Measurements from ENCODE around the gene RBP3.

Gene RBP3

GRCh38 chr10:47396311-47396717, 48.2 kb downstream of the RBP3 start:
- ATAC-seq: no peak
- no peak for TF ChIP-seq GLIS3 (CRISPR knock-in tag; IDR thresholded peaks at IDR 0.05)
- no peak for TF ChIP-seq BACH2 (CRISPR knock-in tag; IDR thresholded peaks at IDR 0.05; ENCODE audit: borderline replicate concordance)
- TF ChIP-seq ESRRG (CRISPR knock-in tag; IDR thresholded peaks at IDR 0.05): no peak
- TF ChIP-seq RARB (CRISPR knock-in tag; IDR thresholded peaks at IDR 0.05): no peak
- no peak for TF ChIP-seq CREB5 (CRISPR knock-in tag; IDR thresholded peaks at IDR 0.05; ENCODE audit: low read depth)
- TF ChIP-seq OSR1 (CRISPR knock-in tag; IDR thresholded peaks at IDR 0.05): no peak

- ATAC-seq: no peak
- TF ChIP-seq ZNF565 (CRISPR knock-in tag; conservative IDR thresholded peaks at IDR 0.05; ENCODE audit: low read depth) (no peak), TSHZ2 (CRISPR knock-in tag; IDR thresholded peaks at IDR 0.05) (no peak), BACH2 (CRISPR knock-in tag; IDR thresholded peaks at IDR 0.05; ENCODE audit: borderline replicate concordance) (no peak), ZFP3 (CRISPR knock-in tag; IDR thresholded peaks at IDR 0.05) (no peak)
These were observed 49.1 kb downstream of the RBP3 start for GRCh38 chr10:47397256-47397655.

- TF ChIP-seq PPARA (CRISPR knock-in tag; IDR thresholded peaks at IDR 0.05; ENCODE audit: borderline replicate concordance) (no peak), TCF4 (CRISPR knock-in tag; IDR thresholded peaks at IDR 0.05; ENCODE audit: borderline replicate concordance) (no peak), RARB (CRISPR knock-in tag; IDR thresholded peaks at IDR 0.05) (no peak), ISL1 (CRISPR knock-in tag; IDR thresholded peaks at IDR 0.05) (no peak), TSHZ2 (CRISPR knock-in tag; IDR thresholded peaks at IDR 0.05) (no peak), ESRRG (CRISPR knock-in tag; IDR thresholded peaks at IDR 0.05) (no peak), BACH2 (CRISPR knock-in tag; IDR thresholded peaks at IDR 0.05; ENCODE audit: borderline replicate concordance) (no peak), GLIS3 (CRISPR knock-in tag; IDR thresholded peaks at IDR 0.05) (no peak), ARNTL (CRISPR knock-in tag; IDR thresholded peaks at IDR 0.05; ENCODE audit: borderline replicate concordance, low read depth) (no peak), TOX (CRISPR knock-in tag; IDR thresholded peaks at IDR 0.05; ENCODE audit: borderline replicate concordance) (no peak), POU6F1 (CRISPR knock-in tag; IDR thresholded peaks at IDR 0.05; ENCODE audit: borderline replicate concordance, low read depth) (no peak), ZNF565 (CRISPR knock-in tag; conservative IDR thresholded peaks at IDR 0.05; ENCODE audit: low read depth) (no peak), ZFP3 (CRISPR knock-in tag; IDR thresholded peaks at IDR 0.05) (no peak), CREB5 (CRISPR knock-in tag; IDR thresholded peaks at IDR 0.05; ENCODE audit: low read depth) (no peak), PATZ1 (CRISPR knock-in tag; IDR thresholded peaks at IDR 0.05; ENCODE audit: borderline replicate concordance) (no peak)
- TF ChIP-seq, protein P1, sequence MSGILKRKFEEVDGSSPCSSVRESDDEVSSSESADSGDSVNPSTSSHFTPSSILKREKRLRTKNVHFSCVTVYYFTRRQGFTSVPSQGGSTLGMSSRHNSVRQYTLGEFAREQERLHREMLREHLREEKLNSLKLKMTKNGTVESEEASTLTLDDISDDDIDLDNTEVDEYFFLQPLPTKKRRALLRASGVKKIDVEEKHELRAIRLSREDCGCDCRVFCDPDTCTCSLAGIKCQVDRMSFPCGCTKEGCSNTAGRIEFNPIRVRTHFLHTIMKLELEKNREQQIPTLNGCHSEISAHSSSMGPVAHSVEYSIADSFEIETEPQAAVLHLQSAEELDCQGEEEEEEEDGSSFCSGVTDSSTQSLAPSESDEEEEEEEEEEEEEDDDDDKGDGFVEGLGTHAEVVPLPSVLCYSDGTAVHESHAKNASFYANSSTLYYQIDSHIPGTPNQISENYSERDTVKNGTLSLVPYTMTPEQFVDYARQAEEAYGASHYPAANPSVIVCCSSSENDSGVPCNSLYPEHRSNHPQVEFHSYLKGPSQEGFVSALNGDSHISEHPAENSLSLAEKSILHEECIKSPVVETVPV (CRISPR knock-in tag; IDR thresholded peaks at IDR 0.05): no peak
- no peak for ATAC-seq
These were observed 52.1 kb downstream of the RBP3 start for GRCh38 chr10:47400251-47400650.

Measured in SK-N-SH treated with all-trans-retinoic acid at 6 μM for 48 hours (cell line).